H9 (cell line): ENCODE results near the gene DNAJC6. TPM values are rescaled to one million over a fixed set of nuclear protein-coding genes. Genes with fewer than 3 reads are reported as not detected.

ENCODE experiments used
- DNase-seq: peaks from one replicate; pipeline ENCODE4 v3.0.0-alpha.2; 2017
- H2AFZ ChIP-seq: one replicate; pipeline ENCODE4 v1.6.1; 2013; ENCODE audit warnings: mild to moderate bottlenecking, low read length, control low read depth, moderate library complexity
- H2AK5ac ChIP-seq: 2 replicates; pipeline ENCODE4 v1.6.1; 2013; ENCODE audit warnings: low read length, control low read depth, mixed read lengths; ENCODE audit not compliant: insufficient read length
- H2BK120ac ChIP-seq: one replicate; pipeline ENCODE4 v1.6.1; 2013; ENCODE audit warnings: low read depth, mild to moderate bottlenecking, low read length, control low read depth, inconsistent platforms; ENCODE audit not compliant: poor library complexity, severe bottlenecking
- H2BK12ac ChIP-seq: 2 replicates; pipeline ENCODE4 v1.6.1; 2013; ENCODE audit warnings: low read length, control low read depth, mixed read lengths, low read depth; ENCODE audit not compliant: insufficient read length
- H2BK15ac ChIP-seq: 2 replicates; pipeline ENCODE4 v1.6.1; 2013; ENCODE audit warnings: low read depth, low read length, control low read depth
- H2BK20ac ChIP-seq: one replicate; pipeline ENCODE4 v1.6.1; 2013; ENCODE audit warnings: low read depth, mild to moderate bottlenecking, low read length, control low read depth, inconsistent platforms; ENCODE audit not compliant: poor library complexity, severe bottlenecking
- H2BK5ac ChIP-seq: 2 replicates; pipeline ENCODE4 v1.6.1; 2013; ENCODE audit warnings: low read length, control low read depth, mixed read lengths; ENCODE audit not compliant: insufficient read length
- H3K14ac ChIP-seq: 2 replicates; pipeline ENCODE4 v1.6.1; 2013; ENCODE audit warnings: low read length, control low read depth; ENCODE audit not compliant: insufficient read depth
- H3K18ac ChIP-seq: 2 replicates; pipeline ENCODE4 v1.6.1; 2013; ENCODE audit warnings: low read depth, mild to moderate bottlenecking, mixed read lengths, low read length, control low read depth; ENCODE audit not compliant: insufficient read length
- H3K23ac ChIP-seq: 2 replicates; pipeline ENCODE4 v1.6.1; 2013; ENCODE audit warnings: low read length, control low read depth, mixed read lengths, low read depth; ENCODE audit not compliant: insufficient read length
- H3K23me2 ChIP-seq: 2 replicates; pipeline ENCODE4 v1.6.1; 2013; ENCODE audit warnings: low read depth, mild to moderate bottlenecking, mixed read lengths, low read length, control low read depth; ENCODE audit not compliant: insufficient read length, poor library complexity, severe bottlenecking
- H3K27ac ChIP-seq: 2 replicates; pipeline ENCODE4 v1.5.1; 2013; ENCODE audit warnings: low read length, control low read depth, mixed read lengths, low read depth; ENCODE audit not compliant: insufficient read length
- H3K27me3 ChIP-seq: 2 replicates; pipeline ENCODE4 v1.6.1; 2013; ENCODE audit warnings: low read length, control low read depth, inconsistent platforms; ENCODE audit not compliant: insufficient read depth
- H3K4ac ChIP-seq: 2 replicates; pipeline ENCODE4 v1.6.1; 2013; ENCODE audit warnings: low read depth, mild to moderate bottlenecking, control low read depth, inconsistent platforms, low read length, moderate library complexity
- H3K4me1 ChIP-seq: 2 replicates; pipeline ENCODE4 v1.6.1; 2013; ENCODE audit warnings: low read length, control low read depth, inconsistent platforms; ENCODE audit not compliant: insufficient read depth
- H3K4me2 ChIP-seq: 2 replicates; pipeline ENCODE4 v1.6.1; 2013; ENCODE audit warnings: low read length, control low read depth, mixed read lengths; ENCODE audit not compliant: insufficient read length, insufficient read depth
- H3K56ac ChIP-seq: 2 replicates; pipeline ENCODE4 v1.6.1; 2013; ENCODE audit warnings: low read depth, mild to moderate bottlenecking, mixed read lengths, low read length, control low read depth; ENCODE audit not compliant: insufficient read length
- H3K79me1 ChIP-seq: 2 replicates; pipeline ENCODE4 v1.6.1; 2013; ENCODE audit warnings: low read depth, mild to moderate bottlenecking, moderate library complexity, low read length, control low read depth, inconsistent platforms; ENCODE audit not compliant: insufficient read depth, poor library complexity, severe bottlenecking
- H3K79me2 ChIP-seq: 2 replicates; pipeline ENCODE4 v1.6.1; 2013; ENCODE audit warnings: low read length, control low read depth, inconsistent platforms; ENCODE audit not compliant: insufficient read depth
- H3K9ac ChIP-seq: 2 replicates; pipeline ENCODE4 v1.6.1; 2013; ENCODE audit warnings: low read length, control low read depth, mixed read lengths; ENCODE audit not compliant: insufficient read length; ENCODE audit errors: extremely low read depth
- H3K9me3 ChIP-seq: one replicate; pipeline ENCODE4 v1.6.1; 2013; ENCODE audit warnings: low read depth, low read length, inconsistent platforms; ENCODE audit not compliant: control insufficient read depth
- H3T11ph ChIP-seq: one replicate; pipeline ENCODE4 v1.6.1; 2013; ENCODE audit warnings: mild to moderate bottlenecking, low read length, control low read depth, inconsistent platforms
- H4K20me1 ChIP-seq: one replicate; pipeline ENCODE4 v1.6.1; 2013; ENCODE audit not compliant: control insufficient read depth, insufficient read length, insufficient read depth
- H4K5ac ChIP-seq: 2 replicates; pipeline ENCODE4 v1.6.1; 2013; ENCODE audit warnings: low read depth, mild to moderate bottlenecking, mixed read lengths, low read length, control low read depth; ENCODE audit not compliant: insufficient read length
- H4K8ac ChIP-seq: replicated peaks from 2 replicates; pipeline ENCODE4 v1.6.1; 2013; ENCODE audit warnings: low read length, control low read depth, mixed read lengths, low read depth; ENCODE audit not compliant: insufficient read length
- H4K91ac ChIP-seq: 2 replicates; pipeline ENCODE4 v1.6.1; 2013; ENCODE audit warnings: low read depth, mild to moderate bottlenecking, moderate library complexity, mixed read lengths, low read length, control low read depth; ENCODE audit not compliant: insufficient read length
- H3K27ac Mint-ChIP-seq, 3 experiments: 2 replicates in 2 of 3; 3 replicates in 1 of 3; pipeline ENCODE4 v1.8.0; 2020 to 2021; ENCODE audit warnings: mixed read lengths in 3 of 3, mild to moderate bottlenecking in 1 of 3, moderate library complexity in 1 of 3
- H3K27me3 Mint-ChIP-seq: 2 replicates; pipeline ENCODE4 v1.8.0; 2021; ENCODE audit warnings: low read depth, mild to moderate bottlenecking, moderate library complexity, mixed read lengths
- H3K36me3 Mint-ChIP-seq, 3 experiments: 2 replicates in 2 of 3; 3 replicates in 1 of 3; pipeline ENCODE4 v1.8.0; 2020 to 2021; ENCODE audit warnings: low read depth in 3 of 3, mixed read lengths in 3 of 3; ENCODE audit not compliant: insufficient read depth in 1 of 3
- H3K4me1 Mint-ChIP-seq, 2 experiments: 2 replicates each; pipeline ENCODE4 v1.8.0; 2020; ENCODE audit warnings: mixed read lengths in 2 of 2
- H3K4me3 Mint-ChIP-seq, 2 experiments: 2 replicates in 1 of 2; 3 replicates in 1 of 2; pipeline ENCODE4 v1.8.0; 2020 to 2021; ENCODE audit warnings: mild to moderate bottlenecking in 2 of 2, mixed read lengths in 2 of 2, moderate library complexity in 1 of 2
- H3K9me3 Mint-ChIP-seq, 2 experiments: 2 replicates in 1 of 2; 3 replicates in 1 of 2; pipeline ENCODE4 v1.8.0; 2020; ENCODE audit warnings: mild to moderate bottlenecking in 2 of 2, mixed read lengths in 2 of 2, moderate library complexity in 1 of 2
- WGBS: extraction: QIAGEN DNeasy Blood & Tissue Kit; methylation state at CpG from one replicate; pipeline ENCODE4 v1.1.7; 2013; ENCODE audit warnings: missing lambda C conversion rate, low lambda C conversion rate, mixed read lengths; ENCODE audit not compliant: insufficient read length; ENCODE audit errors: extremely low coverage; 5-methylcytosine and 5-hydroxymethylcytosine counted together
- total RNA-seq: library from RNA; stranded (reverse); gene quantifications from 2 replicates; pipeline ENCODE4 v1.2.1, GENCODE V29; 2021
- TF ChIP-seq, protein P1 (sequence below): fragments of 200-600 bp; sonication (generic); conservative IDR thresholded peaks from 3 replicates; pipeline ENCODE4 v1.8.0; 2021; ENCODE audit warnings: antibody characterized with exemption, mild to moderate bottlenecking

DNAJC6 gene
- total RNA-seq, 1 experiment from 2014 or later: 2.2 TPM

DNA sequence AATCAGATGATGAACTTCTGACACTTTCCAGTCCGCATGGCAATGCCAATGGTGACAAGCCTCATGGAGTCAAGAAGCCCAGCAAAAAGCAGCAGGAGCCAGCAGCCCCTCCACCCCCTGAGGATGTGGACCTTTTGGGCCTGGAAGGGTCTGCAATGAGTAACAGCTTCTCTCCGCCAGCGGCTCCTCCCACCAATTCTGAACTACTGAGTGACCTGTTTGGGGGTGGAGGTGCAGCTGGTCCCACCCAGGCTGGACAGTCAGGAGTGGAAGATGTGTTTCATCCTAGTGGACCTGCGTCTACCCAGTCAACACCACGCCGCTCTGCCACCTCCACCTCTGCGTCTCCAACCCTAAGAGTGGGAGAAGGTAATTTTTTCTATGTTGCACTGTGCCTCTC is 83.2 kb downstream of the DNAJC6 start:
- H3K4me1 Mint-ChIP-seq: peaks cover 9 to 16% of the 10 kb centered on the region in 2 experiments
- no peaks in the 10 kb centered on the region for H3K79me2 ChIP-seq
- no peak overlapping the region for H2BK120ac ChIP-seq

More for the DNA sequence above, 83.2 kb downstream of the DNAJC6 start:
- Histone ChIP-seq H2AFZ (no peak overlapping the region), H4K8ac (no peak overlapping the region), H2BK12ac (no peak overlapping the region), H3K23me2 (no peaks in the 10 kb centered on the region), H2BK5ac (no peak overlapping the region), H4K5ac (no peak overlapping the region), H4K20me1 (no peaks in the 10 kb centered on the region), H3K9me3 (no peaks in the 10 kb centered on the region), H3K56ac (no peak overlapping the region), H3K14ac (no peak overlapping the region), H3K4ac (no peak overlapping the region), H3K23ac (no peak overlapping the region), H3K18ac (no peak overlapping the region), H3K4me2 (no peak overlapping the region), H2BK20ac (no peak overlapping the region), H3K9ac (no peak overlapping the region), H3K27ac (no peak overlapping the region), H3K79me1 (no peaks in the 10 kb centered on the region), H2AK5ac (no peak overlapping the region), H3T11ph (no peak overlapping the region), H4K91ac (no peak overlapping the region), H3K27me3 (no peaks in the 10 kb centered on the region), H2BK15ac (no peak overlapping the region), H3K4me1 (no peaks in the 10 kb centered on the region)
- DNase-seq: no peak
- H3K27me3 Mint-ChIP-seq: no peaks in the 10 kb centered on the region
- no peaks in the 10 kb centered on the region for H3K36me3 Mint-ChIP-seq
- no peaks in the 10 kb centered on the region for H3K9me3 Mint-ChIP-seq
- TF ChIP-seq, protein P1, sequence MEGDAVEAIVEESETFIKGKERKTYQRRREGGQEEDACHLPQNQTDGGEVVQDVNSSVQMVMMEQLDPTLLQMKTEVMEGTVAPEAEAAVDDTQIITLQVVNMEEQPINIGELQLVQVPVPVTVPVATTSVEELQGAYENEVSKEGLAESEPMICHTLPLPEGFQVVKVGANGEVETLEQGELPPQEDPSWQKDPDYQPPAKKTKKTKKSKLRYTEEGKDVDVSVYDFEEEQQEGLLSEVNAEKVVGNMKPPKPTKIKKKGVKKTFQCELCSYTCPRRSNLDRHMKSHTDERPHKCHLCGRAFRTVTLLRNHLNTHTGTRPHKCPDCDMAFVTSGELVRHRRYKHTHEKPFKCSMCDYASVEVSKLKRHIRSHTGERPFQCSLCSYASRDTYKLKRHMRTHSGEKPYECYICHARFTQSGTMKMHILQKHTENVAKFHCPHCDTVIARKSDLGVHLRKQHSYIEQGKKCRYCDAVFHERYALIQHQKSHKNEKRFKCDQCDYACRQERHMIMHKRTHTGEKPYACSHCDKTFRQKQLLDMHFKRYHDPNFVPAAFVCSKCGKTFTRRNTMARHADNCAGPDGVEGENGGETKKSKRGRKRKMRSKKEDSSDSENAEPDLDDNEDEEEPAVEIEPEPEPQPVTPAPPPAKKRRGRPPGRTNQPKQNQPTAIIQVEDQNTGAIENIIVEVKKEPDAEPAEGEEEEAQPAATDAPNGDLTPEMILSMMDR: no peak
- H3K27ac Mint-ChIP-seq: no peak overlapping the region
- no CpG with 5 or more reads among the region's 7 CpGs for WGBS
- no peak overlapping the region for H3K4me3 Mint-ChIP-seq
